HepG2 (cell line): ENCODE data around the gene SNX21. TPM values are rescaled to one million over a fixed set of nuclear protein-coding genes. Genes with fewer than 3 reads are reported as not detected.

Source experiments
- ATAC-seq: fragments of 200-7000 bp; cut with Tn5 transposase; 3 replicates; pipeline ENCODE4 v1.9.1; 2020; ENCODE audit warnings: mild to moderate bottlenecking, moderate library complexity
- BruUV-seq: library from RNA; stranded (reverse); fragments of 400-500 nt; replicated peaks from 2 replicates; lab custom pipeline; 2021; lab: Mats Ljungman, UMichigan
- CTCF ChIA-PET: fragments of 300-600 bp; formaldehyde crosslinking; extraction: SDS; loops from one replicate; lab custom pipeline; 2021; ENCODE audit warnings: low total read pairs, inconsistent platforms, low intra/inter-chr PET ratio; lab: Yijun Ruan, JAX
- POLR2A ChIA-PET: fragments of 350-600 bp; sonication (Branson Sonifier 250); formaldehyde crosslinking; loops from one replicate; lab custom pipeline; 2020; ENCODE audit warnings: antibody characterized with exemption, inconsistent platforms; lab: Yijun Ruan, JAX
- DNase-seq: peaks from one replicate; pipeline ENCODE4 v3.0.0-alpha.2; 2015; ENCODE audit warnings: low spot score
- FAIRE-seq: peaks from 3 replicates; lab custom pipeline; 2011; peaks lifted over from hg19 to GRCh38; lab: Jason Lieb, UNC
- H2AFZ ChIP-seq: one replicate; pipeline ENCODE4 v1.6.1; 2011; ENCODE audit warnings: low read length, inconsistent platforms
- H3K27ac ChIP-seq: fragments of 300-600 bp; 3 replicates; pipeline ENCODE4 v1.8.0; 2011; ENCODE audit warnings: mixed run types, mild to moderate bottlenecking, mixed read lengths, low read length, inconsistent platforms; ENCODE audit not compliant: insufficient read depth; ENCODE audit errors: extremely low read length
- H3K27me3 ChIP-seq, 2 experiments: fragments of 200-600 bp in 1 of 2; 2 replicates in 1 of 2; 3 replicates in 1 of 2; pipeline versions ENCODE4 v1.6.0 to v1.8.0; 2011; ENCODE audit warnings: low read length in 2 of 2, mild to moderate bottlenecking in 2 of 2, moderate library complexity in 2 of 2, inconsistent platforms in 1 of 2; ENCODE audit not compliant: insufficient read depth in 2 of 2, control insufficient read depth in 1 of 2
- H3K36me3 ChIP-seq, 2 experiments: fragments of 200-600 bp in 1 of 2; replicated peaks in 1 of 2; 2 replicates in 1 of 2; 3 replicates in 1 of 2; pipeline versions ENCODE4 v1.5.1 to v1.8.0; 2011; ENCODE audit warnings: low read length in 2 of 2, inconsistent platforms in 1 of 2; ENCODE audit not compliant: insufficient read depth in 2 of 2, control insufficient read depth in 1 of 2
- H3K4me1 ChIP-seq: 2 replicates; pipeline ENCODE4 v1.5.1; 2012; ENCODE audit warnings: low read length, inconsistent platforms; ENCODE audit not compliant: insufficient read depth
- H3K4me2 ChIP-seq: 2 replicates; pipeline ENCODE4 v1.6.0; 2011; ENCODE audit warnings: low read depth, low read length, inconsistent platforms
- H3K4me3 ChIP-seq, 3 experiments: fragments of 200-600 bp in 1 of 3; sonication (generic), shearing (Covaris generic) in 1 of 3; replicated peaks in 1 of 3; 2 replicates each; pipeline ENCODE4 v1.5.1; 2011 to 2016; ENCODE audit warnings: low read length in 3 of 3, inconsistent platforms in 2 of 3, low read depth in 2 of 3, mild to moderate bottlenecking in 2 of 3, control low read depth in 1 of 3, mixed read lengths in 1 of 3; ENCODE audit not compliant: insufficient read depth in 1 of 3
- H3K79me2 ChIP-seq: one replicate; pipeline ENCODE4 v1.6.1; 2011; ENCODE audit warnings: low read length, inconsistent platforms; ENCODE audit not compliant: insufficient read depth
- H3K9ac ChIP-seq: 2 replicates; pipeline ENCODE4 v1.6.0; 2011; ENCODE audit warnings: mild to moderate bottlenecking, low read depth, low read length, inconsistent platforms; ENCODE audit not compliant: insufficient read depth
- H3K9me3 ChIP-seq: 2 replicates; pipeline ENCODE4 v1.5.1; 2012; ENCODE audit warnings: mild to moderate bottlenecking, low read length
- H4K20me1 ChIP-seq: 2 replicates; pipeline ENCODE4 v1.6.0; 2011; ENCODE audit warnings: inconsistent platforms, mild to moderate bottlenecking, low read length, moderate library complexity; ENCODE audit not compliant: insufficient read depth
- ATF3 ChIP-seq: sonication (generic); formaldehyde crosslinking; IDR thresholded peaks from 2 replicates; pipeline ENCODE4 v1.4.0; 2020; ENCODE audit warnings: missing genetic modification reagents
- ATRX ChIP-seq: sonication (generic); formaldehyde crosslinking; IDR thresholded peaks from 2 replicates; pipeline ENCODE4 v1.4.0; 2020; ENCODE audit warnings: missing genetic modification reagents, borderline replicate concordance
- EEA1 ChIP-seq: sonication (generic); formaldehyde crosslinking; IDR thresholded peaks from 2 replicates; pipeline ENCODE4 v1.5.1; 2020; ENCODE audit warnings: mild to moderate bottlenecking, missing genetic modification reagents, borderline replicate concordance
- EP300 ChIP-seq, 3 experiments: sonication (generic) in 1 of 3; formaldehyde crosslinking in 1 of 3; IDR thresholded peaks; 2 replicates each; pipeline versions ENCODE4 v1.5.1 to v1.6.1; 2011 to 2020; ENCODE audit warnings: low read depth in 2 of 3, low read length in 2 of 3, borderline replicate concordance in 1 of 3, improper control_type of control experiment in 1 of 3, mild to moderate bottlenecking in 1 of 3, missing genetic modification reagents in 1 of 3, moderate library complexity in 1 of 3
- HNF4G ChIP-seq, 2 experiments: sonication (generic) in 1 of 2; formaldehyde crosslinking in 1 of 2; IDR thresholded peaks; 2 replicates each; pipeline versions ENCODE4 v1.4.0 to v1.6.1; 2011 to 2020; ENCODE audit warnings: borderline replicate concordance in 2 of 2, low read depth in 2 of 2, mild to moderate bottlenecking in 2 of 2, low read length in 1 of 2, missing genetic modification reagents in 1 of 2, moderate library complexity in 1 of 2
- HOMEZ ChIP-seq: IDR thresholded peaks from 2 replicates; pipeline ENCODE4 v1.6.1; 2016; ENCODE audit warnings: low read depth
- IRX3 ChIP-seq: sonication (generic); formaldehyde crosslinking; IDR thresholded peaks from 2 replicates; pipeline ENCODE4 v1.8.1; 2023; ENCODE audit warnings: mild to moderate bottlenecking, low read depth, missing genetic modification reagents, borderline replicate concordance
- KAT7 ChIP-seq: IDR thresholded peaks from 2 replicates; pipeline ENCODE4 v1.6.1; 2018; ENCODE audit warnings: borderline replicate concordance, missing compliant biosample characterization
- MED13 ChIP-seq: sonication (generic); formaldehyde crosslinking; IDR thresholded peaks from 2 replicates; pipeline ENCODE4 v1.5.0; 2020; ENCODE audit warnings: missing genetic modification reagents
- PITX1 ChIP-seq: sonication (generic); formaldehyde crosslinking; IDR thresholded peaks from 2 replicates; pipeline ENCODE4 v1.5.1; 2020; ENCODE audit warnings: mild to moderate bottlenecking, missing genetic modification reagents
- REXO4 ChIP-seq: sonication (generic); formaldehyde crosslinking; IDR thresholded peaks from 2 replicates; pipeline ENCODE4 v1.8.0; 2022; ENCODE audit warnings: missing genetic modification reagents, mild to moderate bottlenecking, borderline replicate concordance
- SMC3 ChIP-seq: IDR thresholded peaks from 2 replicates; pipeline ENCODE4 v1.6.1; 2011; ENCODE audit warnings: low read length, improper control_type of control experiment
- SNAI1 ChIP-seq: sonication (generic); formaldehyde crosslinking; IDR thresholded peaks from 2 replicates; pipeline ENCODE4 v1.5.0; 2020; ENCODE audit warnings: mild to moderate bottlenecking, missing genetic modification reagents, borderline replicate concordance
- XRCC5 ChIP-seq: fragments of 200-400 bp; formaldehyde crosslinking; optimal IDR thresholded peaks from 2 replicates; pipeline ENCODE3; 2017; ENCODE audit warnings: mild to moderate bottlenecking, low read length
- YY1 ChIP-seq: IDR thresholded peaks from 2 replicates; pipeline ENCODE4 v1.6.1; 2011; ENCODE audit warnings: low read length, low read depth, moderate library complexity, mild to moderate bottlenecking; ENCODE audit not compliant: insufficient read depth, insufficient replicate concordance
- ZBTB21 ChIP-seq: sonication (generic); formaldehyde crosslinking; IDR thresholded peaks from 2 replicates; pipeline ENCODE4 v1.4.0; 2020; ENCODE audit warnings: missing genetic modification reagents
- ZBTB7B ChIP-seq: sonication (generic); formaldehyde crosslinking; IDR thresholded peaks from 2 replicates; pipeline ENCODE4 v1.4.0; 2020; ENCODE audit warnings: missing genetic modification reagents
- ZNF3 ChIP-seq: IDR thresholded peaks from 2 replicates; pipeline ENCODE4 v1.7.0; 2017; ENCODE audit warnings: inconsistent platforms
- ZNF768 ChIP-seq: sonication (generic); formaldehyde crosslinking; IDR thresholded peaks from 2 replicates; pipeline ENCODE4 v1.4.0; 2020; ENCODE audit warnings: missing genetic modification reagents
- WGBS: methylation state at CpG from one replicate; pipeline ENCODE4 v1.1.6; 2017; ENCODE audit warnings: low lambda C conversion rate; 5-methylcytosine and 5-hydroxymethylcytosine counted together
- in situ Hi-C: cut with HindIII; loops from 2 replicates; pipeline ENCODE4 v1.10.0; 2017; ENCODE audit warnings: low pct_unique_long_range_greater_than_20kb; ENCODE audit not compliant: extremely low pct_ligation_motif_present
- intact Hi-C: fragments of 100-400 bp; cut with micrococcal nuclease; formaldehyde crosslinking; loops from one replicate; pipeline ENCODE4 v1.10.0; 2022; ENCODE audit not compliant: unreplicated experiment
- polyA plus RNA-seq, 8 experiments: library from polyadenylated mRNA; depleted of rRNA in 3 of 8; stranded (reverse) in 7 of 8; unstranded in 1 of 8; fragments of >200 nt; fragmentation: Illumina TruSeq in 4 of 8; extraction: Trizol in 4 of 8; gene quantifications; 2 replicates each; pipeline versions ENCODE4 v1.2.1 to v1.2.3, GENCODE V29; 2011 to 2016; ENCODE audit warnings: low read depth in 4 of 8, missing spikeins in 1 of 8, mixed read lengths in 1 of 8; ENCODE audit not compliant: insufficient read depth in 1 of 8
- total RNA-seq, 5 experiments: library from RNA; depleted of rRNA; stranded (reverse); fragments of >200 nt; fragmentation: Illumina TruSeq; extraction: Trizol; gene quantifications; 2 replicates each; pipeline ENCODE4 v1.2.3, GENCODE V29; 2016; ENCODE audit warnings: low read depth in 1 of 5
- TF ChIP-seq, protein P1 (sequence below): sonication (generic); formaldehyde crosslinking; conservative IDR thresholded peaks from 2 replicates; pipeline ENCODE4 v1.8.1; 2023; ENCODE audit warnings: missing genetic modification reagents

SNX21 gene
- total and polyA plus RNA-seq, 2 of the 13 experiments (the other 11 are each of a cell fraction or from before 2014, with no cell fraction given) = 7.7 to 12.8 TPM

GRCh38 chr20:45827030-45827652 lies 6.5 kb upstream of the SNX21 start, which contains the start of gene TNNC2 (continued):
- peak; percentile 64; the same call in 1 of the 2 replicates for TF ChIP-seq HNF4G (IDR thresholded peaks at IDR 0.05; ENCODE audit: borderline replicate concordance, low read depth, low read length)
- TF ChIP-seq HNF4G (CRISPR knock-in tag; IDR thresholded peaks at IDR 0.05; ENCODE audit: borderline replicate concordance, low read depth) = no peak
- peak; percentile 0; the same call in 1 of the 2 replicates for TF ChIP-seq ATF3 (CRISPR knock-in tag)
- TF ChIP-seq XRCC5 = peak; percentile 46
- no peak for TF ChIP-seq REXO4 (CRISPR knock-in tag)

GRCh38 chr20:45827712-45828111 lies 5.9 kb upstream of the SNX21 start:
- Histone ChIP-seq H3K4me2 (peak overlapping the region; percentile 77; the same call in 1 of the 2 replicates), H3K79me2 (no peaks in the 10 kb centered on the region), H3K9ac (no peak overlapping the region), H2AFZ (no peak overlapping the region), H3K4me1 (peaks cover 81% of the 10 kb centered on the region), H3K27me3 (no peaks in the 10 kb centered on the region), H3K36me3 (no peaks in the 10 kb centered on the region), H3K4me3 (no peak overlapping the region), H3K9me3 (no peaks in the 10 kb centered on the region), H4K20me1 (no peaks in the 10 kb centered on the region), H3K27ac (no peak overlapping the region)
- ChIA-PET CTCF (no interaction called here), POLR2A (interaction anchor here (0.7 to 1.5 kb wide), 5 partner anchors 14 to 107 kb away, joined by 3 to 9 read pairs (median 3); partner anchors contain the start of genes CTSA, DNTTIP1, NEURL2 and PCIF1)
- in situ Hi-C loops = loop anchor here (5.0 kb wide), 1 partner anchor 120 kb away; no protein-coding TSS in a partner anchor
- intact Hi-C loops = no loop called here
- 51% methylated on average over 6 of the region's 6 CpGs for WGBS
- no TSS peak for BruUV-seq
- ATAC-seq = no peak
- no peak for DNase-seq
- no peak for FAIRE-seq
- no peak for TF ChIP-seq ZBTB7B (CRISPR knock-in tag)
- TF ChIP-seq ATRX (CRISPR knock-in tag) = no peak
- TF ChIP-seq MED13 (CRISPR knock-in tag) = no peak
- TF ChIP-seq ZBTB21 = no peak
- TF ChIP-seq PITX1 (CRISPR knock-in tag) = no peak
- no peak for TF ChIP-seq KAT7 (CRISPR knock-in tag)
- no peak for TF ChIP-seq IRX3 (CRISPR knock-in tag)
- peak; percentile 56; the same call in 1 of the 2 replicates for TF ChIP-seq ZNF768 (CRISPR knock-in tag)
- TF ChIP-seq EEA1 = no peak
- TF ChIP-seq SNAI1 (CRISPR knock-in tag) = no peak
- no peak for TF ChIP-seq EP300 (IDR thresholded peaks at IDR 0.05; ENCODE audit: low read depth in 2 of 2, low read length in 2 of 2)
- TF ChIP-seq EP300 (CRISPR knock-in tag; IDR thresholded peaks at IDR 0.05; ENCODE audit: borderline replicate concordance) = 0 out of 2 replicates have a peak, but pooled peaks have one; percentile 8
- TF ChIP-seq YY1 = no peak
- no peak for TF ChIP-seq HOMEZ (CRISPR knock-in tag)
- no peak for TF ChIP-seq ZNF3
- TF ChIP-seq, protein P1, sequence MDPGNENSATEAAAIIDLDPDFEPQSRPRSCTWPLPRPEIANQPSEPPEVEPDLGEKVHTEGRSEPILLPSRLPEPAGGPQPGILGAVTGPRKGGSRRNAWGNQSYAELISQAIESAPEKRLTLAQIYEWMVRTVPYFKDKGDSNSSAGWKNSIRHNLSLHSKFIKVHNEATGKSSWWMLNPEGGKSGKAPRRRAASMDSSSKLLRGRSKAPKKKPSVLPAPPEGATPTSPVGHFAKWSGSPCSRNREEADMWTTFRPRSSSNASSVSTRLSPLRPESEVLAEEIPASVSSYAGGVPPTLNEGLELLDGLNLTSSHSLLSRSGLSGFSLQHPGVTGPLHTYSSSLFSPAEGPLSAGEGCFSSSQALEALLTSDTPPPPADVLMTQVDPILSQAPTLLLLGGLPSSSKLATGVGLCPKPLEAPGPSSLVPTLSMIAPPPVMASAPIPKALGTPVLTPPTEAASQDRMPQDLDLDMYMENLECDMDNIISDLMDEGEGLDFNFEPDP = 0 out of 2 replicates have a peak, but pooled peaks have one; percentile 58
- TF ChIP-seq SMC3 = no peak
